Coronary artery (tissue), 2 donors: Measurements from ENCODE around the gene PPP1R1B.

Experiments used
- DNase-seq: peaks from one replicate; pipeline ENCODE4 v3.0.0-alpha.2; 2017; ENCODE audit warnings: low spot score
- H3K27ac ChIP-seq, 2 donors: fragments of 200-600 bp; sonication (generic); one replicate each; pipeline ENCODE4 v1.5.1; 2016 to 2019
- H3K4me3 ChIP-seq: fragments of 200-600 bp; sonication (generic); 2 replicates; pipeline ENCODE4 v1.5.1; 2016; ENCODE audit warnings: mild to moderate bottlenecking, moderate library complexity
- CTCF ChIP-seq: fragments of 200-600 bp; sonication (generic); IDR thresholded peaks from one replicate; pipeline ENCODE4 v1.5.1; 2019; ENCODE audit warnings: antibody characterized with exemption

PPP1R1B gene

GRCh38 chr17:39658346-39658745 is 31.6 kb downstream of the PPP1R1B start:
- no peak overlapping the region for H3K27ac ChIP-seq
- TF ChIP-seq CTCF = no peak
- DNase-seq = no peak
- H3K4me3 ChIP-seq = no peak overlapping the region

- TF ChIP-seq CTCF = no peak
- no peak for DNase-seq
- no peak overlapping the region for H3K4me3 ChIP-seq
- peak overlapping the region in 1 of 2 donors; percentile 43 for H3K27ac ChIP-seq
These were observed 32.0 kb downstream of the PPP1R1B start for GRCh38 chr17:39658760-39659159.

DNA sequence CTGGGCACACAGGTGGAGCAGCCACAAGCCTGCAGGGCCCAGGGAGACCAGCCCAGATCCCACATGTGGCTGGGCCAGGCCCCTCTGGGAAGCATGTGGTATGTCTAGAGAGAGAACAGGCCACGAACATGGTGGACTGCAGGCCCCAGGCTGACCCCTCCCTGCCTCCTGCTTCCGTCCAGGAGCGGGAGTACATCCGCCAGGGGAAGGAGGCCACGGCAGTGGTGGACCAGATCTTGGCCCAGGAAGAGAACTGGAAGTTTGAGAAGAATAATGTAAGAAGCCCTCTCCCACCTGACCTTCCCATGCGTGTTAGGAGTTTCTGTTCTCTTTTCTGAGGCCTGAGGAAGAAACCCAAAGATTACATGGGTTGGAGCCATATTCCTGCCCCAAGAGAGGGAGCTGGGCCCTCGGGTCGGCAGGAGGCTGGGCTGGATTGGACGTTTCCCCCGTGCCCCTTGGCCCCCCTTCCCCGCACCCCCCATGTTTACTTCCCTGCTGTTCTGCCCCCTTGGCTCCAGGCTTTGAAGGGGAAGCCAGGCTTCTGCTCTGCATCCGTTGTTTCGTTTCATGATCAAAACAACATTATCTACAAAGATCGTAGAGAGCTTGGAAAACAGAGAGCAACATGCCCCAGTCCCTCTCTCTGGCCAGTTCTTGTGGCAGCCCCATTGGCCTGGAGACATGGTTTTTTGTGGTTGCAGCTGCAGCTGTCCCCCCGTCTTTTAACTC is 32.7 kb downstream of the PPP1R1B start:
- no peak for DNase-seq
- no peak overlapping the region for H3K4me3 ChIP-seq

DNA sequence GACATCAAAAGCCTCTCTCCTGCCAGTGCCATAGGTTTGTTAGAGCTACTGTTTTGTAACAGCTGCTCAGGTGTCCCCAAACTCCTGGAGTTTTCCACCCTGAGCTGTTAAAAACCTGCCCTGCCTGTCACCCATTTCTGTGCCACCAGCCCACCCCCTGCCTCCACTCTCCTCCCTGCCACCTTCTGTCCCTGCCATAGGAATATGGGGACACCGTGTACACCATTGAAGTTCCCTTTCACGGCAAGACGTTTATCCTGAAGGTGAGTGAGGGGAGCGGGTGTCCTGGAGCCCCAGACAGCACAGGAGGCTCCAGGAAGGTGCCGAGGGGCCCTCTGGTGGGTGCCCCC is 33.2 kb downstream of the PPP1R1B start:
- DNase-seq = no peak
- peak overlapping the region in 1 of 2 donors; percentile 43 for H3K27ac ChIP-seq
- no peak for TF ChIP-seq CTCF
- no peak overlapping the region for H3K4me3 ChIP-seq

More for the DNA sequence above, 32.7 kb downstream of the PPP1R1B start:
- no peak for TF ChIP-seq CTCF
- H3K27ac ChIP-seq = peak overlapping the region in 1 of 2 donors; percentile 43

- Histone ChIP-seq H3K4me3 (no peak overlapping the region), H3K27ac (peak overlapping the region in 1 of 2 donors; percentile 43)
- no peak for DNase-seq
- TF ChIP-seq CTCF = no peak
These were observed 33.9 kb downstream of the PPP1R1B start for GRCh38 chr17:39660397-39661385.

DNA sequence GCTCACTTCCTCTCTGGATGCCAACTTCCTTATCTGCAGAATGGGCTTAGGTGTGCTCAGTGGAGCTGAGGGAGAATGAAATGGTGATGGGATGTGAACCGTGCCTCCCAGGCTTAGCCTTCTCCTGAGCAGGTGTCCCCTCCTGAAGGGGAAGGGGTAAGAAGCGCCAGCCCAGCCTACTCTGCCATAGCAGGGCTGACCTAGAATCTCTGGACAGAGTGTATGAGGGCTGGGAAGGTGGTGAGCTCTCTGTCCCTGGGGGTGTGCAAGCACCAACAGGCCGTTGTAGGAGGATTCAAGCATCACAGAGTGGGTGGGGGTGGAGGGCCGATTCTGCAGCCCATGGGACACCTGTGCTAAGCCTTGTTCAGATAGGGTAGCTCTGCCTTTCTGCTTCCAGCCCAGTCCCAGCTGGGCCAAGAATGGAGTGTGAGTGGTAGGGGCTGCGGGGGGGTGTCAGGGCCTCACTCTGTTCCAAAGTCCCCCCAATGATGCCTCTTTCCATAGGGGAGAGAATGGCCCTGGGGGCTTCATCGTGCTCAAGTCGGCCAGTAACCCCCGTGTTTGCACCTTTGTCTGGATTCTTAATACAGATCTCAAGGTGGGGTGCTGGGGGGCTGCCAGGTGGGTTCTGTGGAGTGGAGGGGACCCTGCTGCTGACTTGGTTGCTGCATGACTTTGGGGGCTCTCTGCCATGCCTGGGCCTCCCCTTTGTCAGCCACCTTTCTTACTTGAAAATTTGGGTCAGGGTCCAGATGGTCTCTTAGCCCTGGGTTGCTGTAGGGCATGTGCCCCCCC is 35.2 kb downstream of the PPP1R1B start:
- H3K27ac ChIP-seq = peak overlapping the region in 1 of 2 donors; percentile 34
- H3K4me3 ChIP-seq = no peak overlapping the region
- DNase-seq = no peak
- no peak for TF ChIP-seq CTCF
